GM19351 (cell line): ENCODE data around the gene RERE.
"Not testable (repeated sequence)": the region's sequence is repeated elsewhere in the genome, so short reads cannot be mapped to it uniquely, and the experiment has no call there.

Source experiments
- ATAC-seq: cut with Tn5 transposase; IDR thresholded peaks from one replicate; pipeline ENCODE4 v1.9.1; 2021; ENCODE audit warnings: mild to moderate bottlenecking, moderate library complexity; ENCODE audit not compliant: unreplicated experiment

Gene RERE

DNA sequence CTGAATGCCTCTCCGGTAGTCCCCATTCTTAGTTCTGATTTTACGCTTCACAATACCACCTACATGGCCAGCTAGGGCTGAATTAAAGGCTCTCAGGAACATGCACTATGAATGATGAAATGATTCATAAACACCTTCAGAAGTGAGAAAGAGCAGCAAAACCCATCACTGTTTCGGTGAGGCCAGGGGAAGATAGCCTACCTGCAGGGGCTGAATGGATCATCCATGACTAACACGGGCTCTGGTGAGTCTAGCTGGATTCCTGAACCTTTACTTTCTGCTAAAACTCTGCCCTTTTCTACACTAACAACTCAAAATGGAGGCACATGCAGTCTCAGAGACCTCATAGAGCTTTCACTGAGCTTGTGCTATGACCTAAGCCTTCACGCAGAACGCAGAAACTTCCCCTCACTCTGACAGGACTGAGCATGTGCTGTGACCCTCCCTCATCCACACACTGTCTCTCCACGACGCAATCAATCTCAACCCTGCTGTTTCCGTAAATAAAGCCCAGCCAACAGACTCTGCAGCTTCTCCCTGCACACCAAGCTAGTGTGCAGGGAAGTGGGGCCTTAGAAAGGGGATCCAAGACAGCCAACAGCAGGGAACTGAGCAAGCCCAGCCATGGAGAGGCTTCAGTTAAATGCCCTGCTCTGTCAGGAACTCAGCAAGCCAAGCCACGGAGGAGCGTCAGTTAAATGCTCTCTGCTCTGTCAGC is 291.7 kb downstream of the RERE start:
- ATAC-seq, result peak; percentile 63

DNA sequence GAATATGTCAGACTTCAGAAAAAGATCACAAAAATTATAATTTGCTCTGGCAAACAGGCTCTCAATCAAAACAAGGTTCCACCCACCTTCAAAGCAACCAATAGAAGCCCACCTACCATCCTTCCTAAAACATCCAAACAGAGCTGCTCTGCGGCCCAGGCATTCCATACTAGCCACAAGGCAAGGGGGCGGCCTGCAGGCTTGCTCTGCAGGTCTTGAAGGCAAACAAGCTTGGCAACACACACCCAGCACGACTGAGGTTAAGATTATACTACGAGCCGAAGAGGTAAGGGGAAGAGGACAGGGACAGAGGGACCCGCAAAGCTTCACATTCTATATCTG is 292.3 kb downstream of the RERE start:
- ATAC-seq, result no peak

DNA sequence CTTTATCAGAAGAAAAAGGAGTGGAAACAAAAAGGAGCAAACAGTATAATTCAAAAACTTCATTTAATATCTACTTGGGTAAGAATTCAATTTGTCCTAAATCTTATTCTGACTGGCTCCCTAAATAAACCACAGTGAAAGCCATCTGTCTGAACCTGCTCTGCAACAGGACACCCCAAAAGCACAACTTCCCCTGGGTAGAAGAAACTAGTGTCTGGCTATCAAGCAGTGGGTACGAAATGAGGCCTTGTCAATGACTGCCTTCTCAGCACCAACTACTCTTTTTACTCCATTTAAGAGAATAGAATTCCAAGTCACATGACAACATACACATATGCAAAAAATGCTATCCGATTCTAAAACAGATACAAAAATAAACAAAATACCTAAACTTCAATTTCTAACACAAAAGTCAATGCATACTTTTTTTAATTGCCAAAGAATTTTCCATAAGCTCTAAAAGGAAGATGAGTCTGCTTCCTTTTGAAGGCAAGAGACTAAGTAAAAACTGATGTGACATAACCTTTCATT is 292.7 kb downstream of the RERE start:
- ATAC-seq, result no peak

GRCh38 chr1:8523666-8524206 is 293.7 kb downstream of the RERE start:
- ATAC-seq, result no peak

DNA sequence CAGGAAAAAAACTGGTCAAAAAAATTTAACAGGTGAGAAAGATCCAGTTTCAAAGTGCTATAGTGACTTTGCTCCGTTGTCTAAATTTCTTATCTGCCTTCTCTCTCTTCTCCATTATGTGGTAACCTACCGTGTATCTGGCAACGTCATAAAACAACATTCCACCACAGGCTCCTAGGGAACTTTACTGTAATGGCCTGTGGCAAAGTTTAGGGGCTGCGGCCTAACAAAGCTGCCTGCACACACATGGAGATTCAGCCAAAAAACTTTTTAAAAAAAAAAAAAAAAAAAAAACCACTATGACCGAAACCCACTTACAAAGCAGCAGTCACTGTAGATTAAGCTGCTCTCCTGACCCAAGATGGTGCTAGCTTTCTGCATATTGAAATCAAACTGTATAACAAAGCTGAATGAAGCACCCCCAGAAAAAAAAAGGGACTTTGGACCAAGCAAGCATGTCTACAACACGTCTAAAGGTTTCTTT is 296.9 kb downstream of the RERE start:
- ATAC-seq, result no peak

GRCh38 chr1:8519167-8519566 is 298.3 kb downstream of the RERE start:
- no peak for ATAC-seq

GRCh38 chr1:8518490-8518801 is 299.0 kb downstream of the RERE start:
- ATAC-seq, result no peak

DNA sequence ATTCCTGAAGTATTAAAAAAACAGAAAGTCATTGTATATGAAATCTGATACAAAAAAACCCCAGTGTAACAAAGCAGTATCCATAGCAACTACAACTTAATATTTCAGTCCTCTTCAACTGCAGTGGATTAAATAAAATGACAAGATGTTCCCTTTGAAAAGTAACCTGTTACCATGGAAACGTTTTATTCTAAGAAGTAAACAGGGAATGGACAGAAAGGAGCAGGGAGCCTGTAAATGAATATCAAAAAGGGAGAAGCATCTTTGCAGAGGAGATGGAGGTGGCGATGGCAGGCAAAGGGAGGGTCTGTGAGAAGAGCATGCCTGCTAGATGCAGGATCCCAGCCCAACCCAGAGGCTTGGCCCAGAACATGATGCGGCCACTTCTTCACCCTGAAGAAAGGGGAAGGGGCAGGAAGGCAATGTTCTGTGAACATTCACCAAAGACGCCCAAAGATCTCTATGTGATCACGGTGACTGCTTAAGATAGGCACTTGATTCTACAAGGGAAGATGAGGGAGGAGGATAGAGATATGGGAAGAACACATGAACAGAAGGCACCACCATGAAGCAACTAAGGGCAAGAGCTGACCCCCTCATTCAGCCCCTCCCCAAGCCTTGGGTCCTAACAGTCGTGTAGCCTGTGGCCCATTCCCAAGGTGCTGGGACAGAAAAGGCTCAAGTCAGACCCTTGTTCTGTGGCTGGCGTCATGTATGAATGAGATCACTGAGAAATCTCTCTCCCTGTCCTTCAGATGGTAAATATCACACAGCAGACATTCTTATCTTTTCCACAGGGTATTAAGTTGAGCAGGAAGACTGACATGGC is 299.6 kb downstream of the RERE start:
- ATAC-seq, result no peak

GRCh38 chr1:8516793-8517556 is 300.5 kb downstream of the RERE start:
- ATAC-seq, result no peak

GRCh38 chr1:8516278-8516777 is 301.1 kb downstream of the RERE start:
- ATAC-seq, result no peak

DNA sequence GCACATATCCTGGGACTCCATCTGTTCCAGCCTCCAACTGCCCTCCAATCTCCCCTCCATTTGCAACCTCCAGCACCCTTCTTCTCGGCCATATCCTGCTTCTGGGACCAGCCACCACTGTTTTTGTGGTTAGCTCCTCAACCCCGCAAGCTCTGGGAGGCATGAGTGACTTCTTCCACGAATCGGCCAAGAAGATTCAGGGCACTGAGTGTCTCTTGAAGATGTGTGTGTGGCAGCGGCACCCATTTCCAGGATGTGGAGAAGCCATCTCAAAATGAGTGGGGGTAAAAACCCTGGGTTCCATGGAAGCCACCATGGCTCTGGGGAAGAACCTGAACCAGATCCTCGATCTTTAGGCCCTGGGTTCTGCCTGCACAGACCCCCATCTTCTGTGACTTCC is 304.9 kb downstream of the RERE start:
- ATAC-seq, result no peak

DNA sequence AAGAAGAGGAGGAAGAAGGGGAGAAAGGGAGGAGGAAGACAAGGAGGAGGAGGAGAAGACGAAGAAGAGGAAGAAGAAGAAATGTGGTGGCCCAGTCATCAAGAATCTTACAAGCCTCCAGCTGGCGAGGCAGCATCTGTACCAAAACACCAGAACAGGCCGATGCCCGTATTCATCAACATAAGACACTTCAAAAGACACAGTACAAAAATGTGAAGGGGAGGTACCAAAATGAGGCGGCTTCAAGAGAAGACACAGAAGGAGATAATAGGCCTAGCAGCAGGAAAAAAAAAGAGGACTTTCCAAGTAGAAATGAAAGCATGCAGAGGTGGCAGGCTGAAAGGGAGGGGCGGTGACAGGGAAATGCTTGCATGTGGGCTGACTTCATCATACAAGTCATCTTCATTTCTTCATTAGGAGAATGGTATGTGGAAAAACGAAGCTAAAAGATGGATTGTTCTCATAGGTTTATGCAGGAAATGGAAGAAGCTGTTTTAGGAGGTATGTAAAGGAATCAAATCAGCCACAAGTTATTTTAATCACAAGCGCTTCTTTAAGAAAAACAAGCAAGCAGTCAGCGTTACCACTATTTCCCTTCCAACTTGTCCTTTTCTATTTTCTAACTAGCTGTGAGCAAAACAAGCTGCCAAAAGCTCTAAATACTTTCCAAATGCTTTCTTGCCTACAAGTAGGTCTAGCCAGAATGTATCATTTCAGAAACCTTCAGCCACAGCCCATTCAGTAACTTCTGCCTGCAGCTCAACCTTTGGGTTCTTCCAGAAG is 307.2 kb downstream of the RERE start:
- no peak for ATAC-seq

DNA sequence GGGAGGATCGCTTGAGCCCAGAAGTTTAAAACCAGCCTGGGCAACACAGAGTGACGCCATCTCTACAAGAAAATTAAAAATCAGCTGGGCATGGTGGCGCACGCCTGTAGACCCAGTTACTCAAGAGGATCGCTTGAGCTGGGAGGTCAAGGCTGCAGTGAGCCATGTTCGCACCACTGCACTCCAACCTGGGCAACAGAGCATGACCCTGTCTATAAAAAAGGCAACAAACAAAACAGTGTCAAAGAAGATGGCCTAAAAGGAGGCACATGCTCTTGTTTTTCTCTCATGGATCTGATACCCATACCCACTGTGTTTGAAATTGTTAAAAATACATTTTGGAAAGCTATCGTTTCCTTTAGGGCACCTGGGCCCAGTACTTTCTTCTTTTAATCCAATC is 307.9 kb downstream of the RERE start:
- no peak for ATAC-seq

- no peak for ATAC-seq
Observed at GRCh38 chr1:8506995-8507615, 310.3 kb downstream of the RERE start.

DNA sequence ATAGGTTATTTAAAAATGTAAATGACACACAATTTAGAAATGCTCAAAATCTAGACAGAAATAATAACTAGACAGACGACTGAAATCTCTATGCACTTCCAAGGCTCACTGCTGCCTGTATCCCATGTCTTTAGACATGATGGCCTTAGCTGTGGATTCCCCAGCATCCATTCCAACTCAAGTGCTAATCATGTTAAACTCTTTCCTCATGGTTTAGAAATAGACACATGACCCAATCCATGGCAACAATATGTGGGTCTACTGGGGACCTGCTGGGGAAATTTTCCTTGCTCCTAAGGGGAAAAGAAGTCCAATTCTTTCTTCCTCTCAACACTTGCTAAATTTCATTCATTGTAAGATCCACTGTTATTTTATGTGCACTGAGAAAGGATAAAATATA is 311.0 kb downstream of the RERE start:
- no peak for ATAC-seq

GRCh38 chr1:8503842-8504241 is 313.6 kb downstream of the RERE start:
- no peak for ATAC-seq

- ATAC-seq, result not testable (repeated sequence)
Observed at GRCh38 chr1:8502949-8503348, 314.5 kb downstream of the RERE start.

DNA sequence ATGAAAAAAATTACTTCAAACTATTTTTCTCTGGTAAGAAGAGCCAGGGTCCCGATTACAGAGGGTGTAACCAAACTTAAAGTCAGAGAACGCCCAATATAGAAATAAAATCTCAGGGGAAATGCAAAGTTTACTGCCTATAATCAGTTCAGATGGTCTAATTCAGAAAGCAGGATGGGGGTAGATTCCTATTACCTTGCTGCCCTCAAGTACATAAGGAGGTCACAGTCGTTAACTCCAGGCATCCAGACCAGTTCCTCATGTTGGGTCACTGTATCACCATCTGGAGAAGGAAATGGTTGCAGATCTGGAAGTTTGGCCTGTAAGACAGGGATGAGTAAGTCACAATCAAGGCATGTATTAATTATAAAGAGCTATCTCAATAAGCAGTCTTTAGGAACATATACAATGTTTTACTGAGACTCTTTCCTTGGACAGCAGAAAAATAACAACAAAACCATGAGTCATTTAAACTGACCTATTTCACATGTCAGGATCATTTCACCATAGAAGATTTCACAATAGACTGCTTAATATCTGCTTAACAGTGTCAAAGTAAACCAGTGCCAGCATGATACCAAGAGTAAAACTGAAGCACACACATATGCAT is 320.1 kb downstream of the RERE start:
- no peak for ATAC-seq

GRCh38 chr1:8496473-8496872 is 321.0 kb downstream of the RERE start:
- peak; percentile 53 for ATAC-seq
